Measurements from ENCODE around the gene MMP17. TPM values are rescaled to one million over a fixed set of nuclear protein-coding genes. Genes with fewer than 3 reads are reported as not detected.
A peak's percentile ranks its signal among the peaks of the same experiment; 100 is the strongest.

The MMP17 gene
- total RNA-seq, 1 experiment from 2014 or later, result 12.6 TPM

DNA sequence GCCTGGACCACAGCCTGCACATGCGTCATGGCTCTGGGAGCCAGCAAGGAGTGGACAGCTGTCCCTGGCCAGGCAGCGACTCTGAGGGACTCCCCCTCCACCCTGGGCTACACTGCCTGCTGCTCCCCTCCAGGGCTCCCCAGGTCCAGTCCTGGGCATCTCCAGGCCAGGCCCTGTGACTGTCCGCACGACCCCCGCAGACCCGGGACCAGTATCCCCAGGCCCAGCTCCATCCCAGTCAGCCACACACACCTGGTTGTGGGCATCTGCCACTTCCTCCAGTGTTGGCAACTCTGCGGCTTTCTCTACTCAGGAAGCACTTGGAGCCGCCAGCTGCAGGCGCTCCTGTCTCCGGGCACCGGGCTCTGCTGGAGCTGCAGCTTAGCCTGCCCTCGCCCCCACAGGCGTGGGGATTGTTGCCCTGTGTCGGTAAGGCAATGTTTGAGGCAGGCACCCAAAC lies 68.6 kb downstream of the MMP17 start:
- BruUV-seq (replicated peaks), result no TSS peak
- Histone ChIP-seq H3K4me3 (ENCODE audit: low read depth, low read length, poor library complexity, severe bottlenecking) (no peak overlapping the region), H3K4me1 (ENCODE audit: insufficient read depth, low read length, poor library complexity, severe bottlenecking) (peaks cover 12% of the 10 kb centered on the region), H3K36me3 (ENCODE audit: insufficient read depth, low read length, poor library complexity, severe bottlenecking) (peaks cover 4% of the 10 kb centered on the region), H3K9me3 (ENCODE audit: low read depth, low read length, poor library complexity, severe bottlenecking) (no peaks in the 10 kb centered on the region), H3K27me3 (replicated peaks; ENCODE audit: insufficient read depth, low read depth, low read length, poor library complexity) (no peaks in the 10 kb centered on the region), H3K27ac (ENCODE audit: low read depth, low read length, poor library complexity, severe bottlenecking) (no peak overlapping the region)
- no peak for DNase-seq (ENCODE audit: low spot score)
- intact Hi-C loops (cut with micrococcal nuclease; ENCODE audit: unreplicated experiment), result no loop called here
- POLR2A ChIA-PET (ENCODE audit: low non-redundant PET), result no interaction called here
- CTCF ChIA-PET, result no interaction called here
- no peak for TF ChIP-seq EZH2 (IDR thresholded peaks at IDR 0.05; ENCODE audit: borderline replicate concordance, low read depth, low read length, poor library complexity, severe bottlenecking)
- no peak for TF ChIP-seq CTCF (conservative IDR thresholded peaks at IDR 0.05; ENCODE audit: low read depth, low read length)

DNA sequence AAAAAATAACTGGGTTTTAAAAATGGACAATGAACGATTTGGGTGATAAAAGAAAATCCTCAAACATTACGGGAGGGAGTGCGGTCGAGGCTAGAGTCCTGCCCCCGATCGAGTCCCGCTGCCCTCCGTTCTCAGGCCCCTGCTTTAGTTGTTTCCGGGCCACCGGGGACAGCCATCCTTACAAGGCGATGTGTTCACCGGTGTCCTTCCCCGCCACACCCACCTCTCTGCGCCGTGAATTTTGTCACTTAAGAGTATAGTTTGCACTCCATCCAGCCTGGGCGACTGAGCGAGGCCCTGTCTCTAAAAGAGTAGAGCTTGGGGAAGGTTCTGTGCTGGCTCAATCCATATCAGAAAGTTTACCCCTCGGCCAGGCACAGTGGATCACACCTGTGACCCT lies 69.1 kb downstream of the MMP17 start:
- intact Hi-C loops (cut with micrococcal nuclease; ENCODE audit: unreplicated experiment), result no loop called here
- ChIA-PET POLR2A (ENCODE audit: low non-redundant PET) (no interaction called here), CTCF (no interaction called here)
- no peaks in the 10 kb centered on the region for H3K27me3 ChIP-seq (replicated peaks; ENCODE audit: insufficient read depth, low read depth, low read length, poor library complexity)
- peaks cover 12% of the 10 kb centered on the region for H3K4me1 ChIP-seq (ENCODE audit: insufficient read depth, low read length, poor library complexity, severe bottlenecking)
- peaks cover 4% of the 10 kb centered on the region for H3K36me3 ChIP-seq (ENCODE audit: insufficient read depth, low read length, poor library complexity, severe bottlenecking)
- H3K27ac ChIP-seq (ENCODE audit: low read depth, low read length, poor library complexity, severe bottlenecking), result no peak overlapping the region
- no TSS peak for BruUV-seq (replicated peaks)
- no peak for DNase-seq (ENCODE audit: low spot score)
- no peaks in the 10 kb centered on the region for H3K9me3 ChIP-seq (ENCODE audit: low read depth, low read length, poor library complexity, severe bottlenecking)
- no peak for TF ChIP-seq EZH2 (IDR thresholded peaks at IDR 0.05; ENCODE audit: borderline replicate concordance, low read depth, low read length, poor library complexity, severe bottlenecking)
- no peak for TF ChIP-seq CTCF (conservative IDR thresholded peaks at IDR 0.05; ENCODE audit: low read depth, low read length)
- H3K4me3 ChIP-seq (ENCODE audit: low read depth, low read length, poor library complexity, severe bottlenecking), result no peak overlapping the region

DNA sequence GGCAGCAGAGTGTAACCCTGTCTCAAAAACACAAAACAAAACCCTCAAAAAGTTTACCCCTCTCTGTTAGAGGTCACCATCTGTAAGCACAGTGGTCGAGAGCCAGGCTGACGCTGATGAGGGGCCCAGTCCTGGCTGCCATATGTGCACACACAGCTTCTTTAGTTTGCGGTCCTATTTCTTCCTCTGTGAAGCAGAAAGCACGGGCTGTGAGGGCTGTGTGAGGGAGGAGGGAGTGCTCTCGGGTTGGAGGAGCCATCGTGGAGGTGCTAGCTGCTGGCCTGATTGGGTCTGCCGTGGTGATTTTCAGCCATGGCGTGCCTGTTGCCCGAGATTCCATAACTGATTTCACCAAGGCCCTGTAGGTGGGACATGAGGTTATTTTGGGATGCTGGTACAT lies 69.7 kb downstream of the MMP17 start:
- no peak for TF ChIP-seq CTCF (conservative IDR thresholded peaks at IDR 0.05; ENCODE audit: low read depth, low read length)
- no peak for TF ChIP-seq EZH2 (IDR thresholded peaks at IDR 0.05; ENCODE audit: borderline replicate concordance, low read depth, low read length, poor library complexity, severe bottlenecking)
- Histone ChIP-seq H3K9me3 (ENCODE audit: low read depth, low read length, poor library complexity, severe bottlenecking) (no peaks in the 10 kb centered on the region), H3K27me3 (replicated peaks; ENCODE audit: insufficient read depth, low read depth, low read length, poor library complexity) (no peaks in the 10 kb centered on the region), H3K4me1 (ENCODE audit: insufficient read depth, low read length, poor library complexity, severe bottlenecking) (peaks cover 12% of the 10 kb centered on the region), H3K36me3 (ENCODE audit: insufficient read depth, low read length, poor library complexity, severe bottlenecking) (peaks cover 4% of the 10 kb centered on the region), H3K4me3 (ENCODE audit: low read depth, low read length, poor library complexity, severe bottlenecking) (no peak overlapping the region), H3K27ac (ENCODE audit: low read depth, low read length, poor library complexity, severe bottlenecking) (no peak overlapping the region)
- ChIA-PET POLR2A (ENCODE audit: low non-redundant PET) (no interaction called here), CTCF (no interaction called here)
- intact Hi-C loops (cut with micrococcal nuclease; ENCODE audit: unreplicated experiment), result no loop called here
- no peak for DNase-seq (ENCODE audit: low spot score)
- BruUV-seq (replicated peaks), result TSS peak; percentile 39
